H1 (cell line): ENCODE data around the gene PRR30. TPM values are rescaled to one million over a fixed set of nuclear protein-coding genes. Genes with fewer than 3 reads are reported as not detected.

Source experiments
- CTCF ChIA-PET: fragments of 300-600 bp; sonication (Branson Sonifier 250); formaldehyde crosslinking; loops from one replicate; lab custom pipeline; 2021; ENCODE audit not compliant: partially characterized antibody; lab: Charles Lee
- POLR2A ChIA-PET: fragments of 300-600 bp; sonication (Branson Sonifier 250); formaldehyde crosslinking; loops from one replicate; lab custom pipeline; 2021; ENCODE audit warnings: inconsistent platforms; ENCODE audit not compliant: partially characterized antibody; lab: Charles Lee
- DNase-seq, 2 experiments: peaks; one replicate each; pipeline versions ENCODE4 v3.0.0 to v3.0.0-alpha.2; 2010 to 2022; ENCODE audit warnings: low spot score in 2 of 2, low read depth in 1 of 2, mixed read lengths in 1 of 2
- FAIRE-seq: peaks from 2 replicates; lab custom pipeline; 2011; peaks lifted over from hg19 to GRCh38; lab: Jason Lieb, UNC
- H2AFZ ChIP-seq: 2 replicates; pipeline ENCODE4 v1.8.1; 2012; ENCODE audit warnings: low read length, inconsistent platforms
- H2AK5ac ChIP-seq: 2 replicates; pipeline ENCODE4 v1.6.1; 2013; ENCODE audit warnings: low read depth, low read length
- H2BK120ac ChIP-seq: replicated peaks from 2 replicates; pipeline ENCODE3; 2013; ENCODE audit warnings: low read depth, low read length, inconsistent platforms
- H2BK12ac ChIP-seq: 2 replicates; pipeline ENCODE4 v1.6.1; 2013; ENCODE audit warnings: low read depth, low read length
- H2BK15ac ChIP-seq: 2 replicates; pipeline ENCODE4 v1.6.1; 2013; ENCODE audit warnings: low read length
- H2BK20ac ChIP-seq: 2 replicates; pipeline ENCODE4 v1.6.1; 2013; ENCODE audit warnings: low read length
- H2BK5ac ChIP-seq: 2 replicates; pipeline ENCODE4 v1.6.1; 2013; ENCODE audit warnings: low read depth, low read length
- H3K14ac ChIP-seq: 2 replicates; pipeline ENCODE4 v1.6.1; 2013; ENCODE audit warnings: inconsistent platforms; ENCODE audit not compliant: insufficient read length
- H3K18ac ChIP-seq: 2 replicates; pipeline ENCODE4 v1.6.1; 2013; ENCODE audit warnings: low read length; ENCODE audit errors: extremely low read depth
- H3K23ac ChIP-seq: 2 replicates; pipeline ENCODE4 v1.6.1; 2013; ENCODE audit warnings: inconsistent platforms; ENCODE audit not compliant: insufficient read length
- H3K23me2 ChIP-seq: 2 replicates; pipeline ENCODE4 v1.6.1; 2013; ENCODE audit warnings: low read depth, low read length
- H3K27ac ChIP-seq: 2 replicates; pipeline ENCODE4 v1.6.1; 2011; ENCODE audit warnings: low read depth, low read length, inconsistent platforms
- H3K27me3 ChIP-seq, 4 experiments: replicated peaks in 1 of 4; 1 replicate in 1 of 4; 2 replicates in 3 of 4; pipeline versions ENCODE4 v1.6.1 to v1.8.1; 2011 to 2013; ENCODE audit warnings: low read length in 3 of 4, mild to moderate bottlenecking in 3 of 4, inconsistent platforms in 2 of 4, mixed read lengths in 2 of 4, moderate library complexity in 1 of 4; ENCODE audit not compliant: control insufficient read depth in 3 of 4, insufficient read depth in 3 of 4; ENCODE audit errors: extremely low read depth in 1 of 4
- H3K36me3 ChIP-seq, 4 experiments: 2 replicates each; pipeline versions ENCODE4 v1.6.1 to v1.8.1; 2011 to 2013; ENCODE audit warnings: mild to moderate bottlenecking in 4 of 4, low read length in 3 of 4, moderate library complexity in 2 of 4, control low read depth in 1 of 4, inconsistent platforms in 1 of 4; ENCODE audit not compliant: insufficient read depth in 4 of 4, control insufficient read depth in 2 of 4
- H3K4ac ChIP-seq: replicated peaks from 2 replicates; pipeline ENCODE3; 2013; ENCODE audit warnings: low read length, low read depth, mixed read lengths, inconsistent platforms; ENCODE audit not compliant: insufficient read length
- H3K4me1 ChIP-seq, 4 experiments: replicated peaks in 1 of 4; 1 replicate in 1 of 4; 2 replicates in 3 of 4; pipeline versions ENCODE4 v1.6.1 to v1.8.1; 2011 to 2013; ENCODE audit warnings: low read length in 3 of 4, inconsistent platforms in 2 of 4, mixed read lengths in 1 of 4; ENCODE audit not compliant: insufficient read depth in 4 of 4, control insufficient read depth in 3 of 4
- H3K4me2 ChIP-seq, 2 experiments: 2 replicates each; pipeline versions ENCODE4 v1.6.1 to v1.8.1; 2011 to 2013; ENCODE audit warnings: low read depth in 2 of 2, low read length in 2 of 2, control low read depth in 1 of 2, inconsistent platforms in 1 of 2, mild to moderate bottlenecking in 1 of 2; ENCODE audit not compliant: insufficient read depth in 1 of 2
- H3K4me3 ChIP-seq, 4 experiments: fragments of 200-600, 300-600 bp in 1 of 4; sonication (generic), shearing (Covaris generic), sonication (Bioruptor Twin) in 1 of 4; 2 replicates each; pipeline versions ENCODE4 v1.5.1 to v1.8.1; 2011 to 2016; ENCODE audit warnings: low read length in 4 of 4, low read depth in 3 of 4, control low read depth in 2 of 4, inconsistent platforms in 2 of 4, mild to moderate bottlenecking in 2 of 4, mixed read lengths in 1 of 4, moderate library complexity in 1 of 4; ENCODE audit not compliant: insufficient read depth in 2 of 4; ENCODE audit errors: extremely low read depth in 1 of 4
- H3K56ac ChIP-seq: replicated peaks from 2 replicates; pipeline ENCODE3; 2013; ENCODE audit warnings: low read depth, mild to moderate bottlenecking, mixed read lengths, low read length, inconsistent platforms; ENCODE audit not compliant: insufficient read length
- H3K79me1 ChIP-seq: 2 replicates; pipeline ENCODE4 v1.6.1; 2013; ENCODE audit warnings: low read depth, low read length, control low read depth
- H3K79me2 ChIP-seq, 2 experiments: 2 replicates each; pipeline versions ENCODE4 v1.6.1 to v1.8.1; 2012 to 2013; ENCODE audit warnings: low read length in 2 of 2, mild to moderate bottlenecking in 2 of 2, inconsistent platforms in 1 of 2; ENCODE audit not compliant: insufficient read depth in 2 of 2, control insufficient read depth in 1 of 2
- H3K9ac ChIP-seq, 4 experiments: replicated peaks in 1 of 4; 1 replicate in 1 of 4; 2 replicates in 3 of 4; pipeline versions ENCODE4 v1.6.1 to v1.8.1; 2011 to 2013; ENCODE audit warnings: low read depth in 3 of 4, low read length in 3 of 4, control low read depth in 2 of 4, mild to moderate bottlenecking in 2 of 4, moderate library complexity in 2 of 4, inconsistent platforms in 1 of 4; ENCODE audit errors: extremely low read depth in 1 of 4
- H3K9me3 ChIP-seq, 2 experiments: 2 replicates each; pipeline versions ENCODE4 v1.6.1 to v1.8.1; 2012 to 2013; ENCODE audit warnings: mild to moderate bottlenecking in 2 of 2, moderate library complexity in 2 of 2, control low read depth in 1 of 2, inconsistent platforms in 1 of 2, low read depth in 1 of 2, low read length in 1 of 2, mixed read lengths in 1 of 2; ENCODE audit not compliant: insufficient read depth in 2 of 2
- H4K20me1 ChIP-seq, 2 experiments: replicated peaks in 1 of 2; 2 replicates each; pipeline versions ENCODE3 to v1.8.1; 2011 to 2013; ENCODE audit warnings: inconsistent platforms in 2 of 2, low read length in 2 of 2, mild to moderate bottlenecking in 1 of 2; ENCODE audit not compliant: insufficient read depth in 2 of 2, control insufficient read depth in 1 of 2
- H4K5ac ChIP-seq: 2 replicates; pipeline ENCODE4 v1.6.1; 2013; ENCODE audit warnings: low read length, low read depth, mixed read lengths, inconsistent platforms; ENCODE audit not compliant: insufficient read length
- H4K8ac ChIP-seq: 2 replicates; pipeline ENCODE4 v1.8.0; 2013; ENCODE audit warnings: mild to moderate bottlenecking, moderate library complexity, low read length, inconsistent platforms; ENCODE audit not compliant: insufficient read depth; ENCODE audit errors: extremely low read depth
- H4K91ac ChIP-seq: replicated peaks from 2 replicates; pipeline ENCODE3; 2013; ENCODE audit warnings: low read length, mixed read lengths, inconsistent platforms; ENCODE audit not compliant: insufficient read length
- CBX8 ChIP-seq: fragments of 300-800, 300-1000 bp; sonication (generic); IDR thresholded peaks from 2 replicates; pipeline ENCODE4 v1.7.1; 2016; ENCODE audit warnings: low read depth, low read length, borderline replicate concordance
- CEBPB ChIP-seq: IDR thresholded peaks from 2 replicates; pipeline ENCODE4 v1.6.1; 2012; ENCODE audit warnings: low read depth, low read length
- EP300 ChIP-seq, 2 experiments: IDR thresholded peaks; 1 replicate in 1 of 2; 2 replicates in 1 of 2; pipeline ENCODE4 v1.6.1; 2011 to 2012; ENCODE audit warnings: low read depth in 2 of 2, low read length in 2 of 2, mild to moderate bottlenecking in 2 of 2, borderline replicate concordance in 1 of 2, inconsistent platforms in 1 of 2, moderate library complexity in 1 of 2
- FOSL1 ChIP-seq: IDR thresholded peaks from 2 replicates; pipeline ENCODE4 v1.6.1; 2011; ENCODE audit warnings: mild to moderate bottlenecking, low read depth, low read length, moderate library complexity; ENCODE audit not compliant: insufficient read depth
- GTF2F1 ChIP-seq: IDR thresholded peaks from 2 replicates; pipeline ENCODE4 v1.6.1; 2012; ENCODE audit warnings: low read depth, low read length, improper control_type of control experiment, borderline replicate concordance
- HDAC6 ChIP-seq: IDR thresholded peaks from one replicate; pipeline ENCODE4 v1.7.1; 2012; ENCODE audit warnings: low read depth, mild to moderate bottlenecking, inconsistent platforms, low read length, moderate library complexity
- JUN ChIP-seq: IDR thresholded peaks from 2 replicates; pipeline ENCODE4 v1.6.1; 2011; ENCODE audit warnings: low read depth, mild to moderate bottlenecking, improper control_type of control experiment, low read length
- KDM5A ChIP-seq: fragments of 200-600 bp; IDR thresholded peaks from 2 replicates; pipeline ENCODE4 v1.7.1; 2012; ENCODE audit warnings: mild to moderate bottlenecking, low read length, inconsistent platforms, mixed read lengths
- MAFK ChIP-seq: IDR thresholded peaks from 2 replicates; pipeline ENCODE4 v1.6.1; 2012; ENCODE audit warnings: low read depth, mild to moderate bottlenecking, improper control_type of control experiment, low read length
- NANOG ChIP-seq: IDR thresholded peaks from 2 replicates; pipeline ENCODE4 v1.6.1; 2011; ENCODE audit warnings: low read length, low read depth, mild to moderate bottlenecking, inconsistent platforms; ENCODE audit not compliant: insufficient read depth, poor library complexity, severe bottlenecking
- RBBP5 ChIP-seq: IDR thresholded peaks from 2 replicates; pipeline ENCODE4 v1.7.1; 2012; ENCODE audit warnings: low read depth, mild to moderate bottlenecking, inconsistent platforms, low read length, moderate library complexity, borderline replicate concordance
- SRF ChIP-seq: IDR thresholded peaks from 2 replicates; pipeline ENCODE4 v1.6.1; 2011; ENCODE audit warnings: mild to moderate bottlenecking, low read depth, low read length, moderate library complexity
- TBP ChIP-seq: IDR thresholded peaks from 2 replicates; pipeline ENCODE4 v1.6.1; 2011; ENCODE audit warnings: low read depth, low read length, improper control_type of control experiment
- WGBS, 2 experiments: shearing (Covaris generic) in 1 of 2; methylation state at CpG; one replicate each; pipeline versions ENCODE4 v1.1.6 to v1.1.7; 2013 to 2015; ENCODE audit warnings: low lambda C conversion rate in 2 of 2, mixed read lengths in 2 of 2, inconsistent platforms in 1 of 2, low coverage in 1 of 2, missing lambda C conversion rate in 1 of 2; ENCODE audit not compliant: insufficient replicate concordance in 2 of 2, insufficient coverage in 1 of 2, insufficient read length in 1 of 2; ENCODE audit errors: extremely low coverage in 1 of 2, missing lambda C conversion rate in 1 of 2; 5-methylcytosine and 5-hydroxymethylcytosine counted together
- polyA plus RNA-seq, 7 experiments: library from polyadenylated mRNA; depleted of rRNA in 3 of 7; stranded (reverse) in 5 of 7; unstranded in 2 of 7; fragments of >200 nt in 5 of 7; fragments of 200-250 nt in 2 of 7; gene quantifications; 1 replicate in 5 of 7; 2 replicates in 1 of 7; 4 replicates in 1 of 7; pipeline versions ENCODE4 v1.2.1 to v1.2.3, GENCODE V29; 2011 to 2013; ENCODE audit warnings: missing spikeins in 2 of 7, mixed read lengths in 2 of 7
- total RNA-seq: library from RNA; stranded (reverse); fragmentation: NEBNext Ultra II Directional; extraction: Animal tissue kit (Norgen Biotek cat#: 25700); gene quantifications from 2 replicates; pipeline ENCODE4 v1.2.1, GENCODE V29; 2021

The PRR30 gene
- total and polyA plus RNA-seq, 2 of the 8 experiments (the other 6 are each of a cell fraction or from before 2014, with no cell fraction given): not detected

- ChIA-PET POLR2A (interaction anchor here (1.2 to 1.5 kb wide), 2 partner anchors 11 to 12 kb away, joined by 4 to 5 read pairs; partner anchors contain the start of gene TCF23), CTCF (interaction anchor here (0.8 to 3.7 kb wide), 6 partner anchors 24 to 127 kb away, joined by 3 to 11 read pairs (median 4); no protein-coding TSS in a partner anchor)
- Histone ChIP-seq H3K4ac (no peak overlapping the region), H3K36me3 (no peaks in the 10 kb centered on the region), H3K23me2 (peaks cover 2% of the 10 kb centered on the region; the same call in 1 of the 2 replicates), H3K14ac (no peak overlapping the region), H2AK5ac (no peak overlapping the region), H2BK5ac (no peak overlapping the region), H3K79me2 (peaks cover 0 to 9% of the 10 kb centered on the region in 2 experiments; a peak in 2 of 4 replicates), H3K23ac (no peak overlapping the region), H3K4me3 (no peak overlapping the region), H2AFZ (no peak overlapping the region), H4K91ac (no peak overlapping the region), H4K20me1 (peaks cover 2 to 3% of the 10 kb centered on the region in 2 experiments), H3K27me3 (no peaks in the 10 kb centered on the region), H3K56ac (no peak overlapping the region), H3K27ac (no peak overlapping the region), H4K5ac (no peak overlapping the region), H3K4me2 (no peak overlapping the region), H3K9ac (no peak overlapping the region), H2BK120ac (no peak overlapping the region), H3K4me1 (peaks cover 0 to 4% (median 3%) of the 10 kb centered on the region in 4 experiments; a peak in 5 of 7 replicates), H2BK15ac (peak overlapping the region; percentile 63; the same call in 1 of the 2 replicates), H2BK20ac (no peak overlapping the region), H3K9me3 (no peaks in the 10 kb centered on the region), H2BK12ac (no peak overlapping the region), H4K8ac (peak overlapping the region; percentile 71; the same call in 1 of the 2 replicates), H3K18ac (no peak overlapping the region; the same call in 1 of the 2 replicates), H3K79me1 (peaks cover 4% of the 10 kb centered on the region; the same call in 1 of the 2 replicates)
- DNase-seq: no peak
- 88% methylated on average over 7 of the region's 7 CpGs; no CpG with 5 or more reads in 1 of the 2 experiments for WGBS, 2 experiments
- no peak for FAIRE-seq
- TF ChIP-seq FOSL1 (no peak), CEBPB (no peak), SRF (no peak), MAFK (no peak), EP300 (IDR thresholded peaks at IDR 0.05; ENCODE audit: borderline replicate concordance in 1 of 2, low read depth in 2 of 2, low read length in 2 of 2) (no peak), HDAC6 (no peak), NANOG (no peak), TBP (no peak), JUN (no peak), GTF2F1 (no peak), CBX8 (no peak), RBBP5 (no peak), KDM5A (no peak)
Measured at GRCh38 chr2:27138111-27138510, 1.1 kb downstream of the PRR30 start.
